OCI-LY7 (cell line): ENCODE measurements around the gene EIF4ENIF1.

Experiments used
- EZH2phosphoT487 ChIP-seq: fragments of 200-600 bp; sonication (generic); IDR thresholded peaks from 2 replicates; pipeline ENCODE4 v1.6.1; 2018; ENCODE audit warnings: low read depth, borderline replicate concordance, mild to moderate bottlenecking, mixed run types, antibody characterized with exemption, low read length, moderate library complexity, mixed read lengths
- TF ChIP-seq, protein P1 (sequence below): fragments of 200-600 bp; sonication (generic); conservative IDR thresholded peaks from 2 replicates; pipeline ENCODE4 v1.5.1; 2014; ENCODE audit warnings: mild to moderate bottlenecking, antibody characterized with exemption, low read length, moderate library complexity, mixed read lengths

GRCh38 chr22:31488346-31488883, 1.2 kb downstream of the EIF4ENIF1 start:
- TF ChIP-seq, protein P1, sequence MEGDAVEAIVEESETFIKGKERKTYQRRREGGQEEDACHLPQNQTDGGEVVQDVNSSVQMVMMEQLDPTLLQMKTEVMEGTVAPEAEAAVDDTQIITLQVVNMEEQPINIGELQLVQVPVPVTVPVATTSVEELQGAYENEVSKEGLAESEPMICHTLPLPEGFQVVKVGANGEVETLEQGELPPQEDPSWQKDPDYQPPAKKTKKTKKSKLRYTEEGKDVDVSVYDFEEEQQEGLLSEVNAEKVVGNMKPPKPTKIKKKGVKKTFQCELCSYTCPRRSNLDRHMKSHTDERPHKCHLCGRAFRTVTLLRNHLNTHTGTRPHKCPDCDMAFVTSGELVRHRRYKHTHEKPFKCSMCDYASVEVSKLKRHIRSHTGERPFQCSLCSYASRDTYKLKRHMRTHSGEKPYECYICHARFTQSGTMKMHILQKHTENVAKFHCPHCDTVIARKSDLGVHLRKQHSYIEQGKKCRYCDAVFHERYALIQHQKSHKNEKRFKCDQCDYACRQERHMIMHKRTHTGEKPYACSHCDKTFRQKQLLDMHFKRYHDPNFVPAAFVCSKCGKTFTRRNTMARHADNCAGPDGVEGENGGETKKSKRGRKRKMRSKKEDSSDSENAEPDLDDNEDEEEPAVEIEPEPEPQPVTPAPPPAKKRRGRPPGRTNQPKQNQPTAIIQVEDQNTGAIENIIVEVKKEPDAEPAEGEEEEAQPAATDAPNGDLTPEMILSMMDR: no peak
- TF ChIP-seq EZH2phosphoT487: no peak
